SK-N-SH (cell line): Measurements from ENCODE around the gene CSTPP1.

Source experiments
- ELF1 ChIP-seq: IDR thresholded peaks from 2 replicates; pipeline ENCODE4 v1.4.0; 2012
- FOXM1 ChIP-seq: IDR thresholded peaks from 2 replicates; pipeline ENCODE4 v1.4.0; 2012; ENCODE audit warnings: low read depth, mild to moderate bottlenecking
- JUND ChIP-seq: IDR thresholded peaks from 2 replicates; pipeline ENCODE4 v1.4.0; 2012
- POLR2AphosphoS5 ChIP-seq: IDR thresholded peaks from 2 replicates; pipeline ENCODE4 v1.6.1; 2012; ENCODE audit warnings: low read depth, low read length
- TAF1 ChIP-seq: IDR thresholded peaks from 2 replicates; pipeline ENCODE4 v1.6.1; 2012; ENCODE audit warnings: low read depth, mild to moderate bottlenecking, low read length, moderate library complexity, borderline replicate concordance
- TEAD4 ChIP-seq: IDR thresholded peaks from 2 replicates; pipeline ENCODE4 v1.4.0; 2012; ENCODE audit warnings: mild to moderate bottlenecking, borderline replicate concordance; ENCODE audit not compliant: insufficient read depth
- TF ChIP-seq, protein P1 (sequence below): fragments of 200-600 bp; sonication (generic); IDR thresholded peaks from 2 replicates; pipeline ENCODE4 v1.6.1; 2017; ENCODE audit warnings: antibody characterized with exemption, mild to moderate bottlenecking, moderate library complexity
- TF ChIP-seq, protein P2 (sequence below): IDR thresholded peaks from 2 replicates; pipeline ENCODE4 v1.6.1; 2012; ENCODE audit warnings: mild to moderate bottlenecking, low read depth, low read length, moderate library complexity
- TF ChIP-seq, protein P3 (sequence below): IDR thresholded peaks from 2 replicates; pipeline ENCODE4 v1.4.0; 2012; ENCODE audit warnings: low read depth
- TF ChIP-seq, protein P4 (sequence below): IDR thresholded peaks from 2 replicates; pipeline ENCODE4 v1.4.0; 2012; ENCODE audit warnings: low read depth, borderline replicate concordance

DNA sequence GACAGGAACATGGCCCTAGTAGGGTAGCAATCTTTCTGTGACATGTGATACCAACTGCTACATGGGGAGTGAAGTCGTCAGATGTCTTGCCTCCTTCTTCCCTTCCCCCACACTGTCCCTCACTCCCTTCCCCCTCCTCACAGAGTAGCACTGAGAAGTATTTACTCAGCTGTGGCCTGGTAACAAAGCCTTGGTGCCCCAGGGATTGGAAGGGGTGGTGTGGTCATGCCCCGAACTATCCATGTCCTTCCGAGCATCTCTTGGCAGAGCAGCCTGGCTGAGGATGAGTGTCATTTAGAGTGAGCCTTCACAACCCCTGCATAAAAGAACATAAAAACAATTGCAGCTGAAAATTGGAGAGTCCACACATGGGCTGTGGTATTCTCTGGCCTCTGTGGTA is 194.0 kb downstream of the CSTPP1 start:
- TF ChIP-seq TAF1 (no peak), FOXM1 (no peak), POLR2AphosphoS5 (no peak), TEAD4 (no peak), ELF1 (no peak), JUND (no peak)
- TF ChIP-seq, protein P1, sequence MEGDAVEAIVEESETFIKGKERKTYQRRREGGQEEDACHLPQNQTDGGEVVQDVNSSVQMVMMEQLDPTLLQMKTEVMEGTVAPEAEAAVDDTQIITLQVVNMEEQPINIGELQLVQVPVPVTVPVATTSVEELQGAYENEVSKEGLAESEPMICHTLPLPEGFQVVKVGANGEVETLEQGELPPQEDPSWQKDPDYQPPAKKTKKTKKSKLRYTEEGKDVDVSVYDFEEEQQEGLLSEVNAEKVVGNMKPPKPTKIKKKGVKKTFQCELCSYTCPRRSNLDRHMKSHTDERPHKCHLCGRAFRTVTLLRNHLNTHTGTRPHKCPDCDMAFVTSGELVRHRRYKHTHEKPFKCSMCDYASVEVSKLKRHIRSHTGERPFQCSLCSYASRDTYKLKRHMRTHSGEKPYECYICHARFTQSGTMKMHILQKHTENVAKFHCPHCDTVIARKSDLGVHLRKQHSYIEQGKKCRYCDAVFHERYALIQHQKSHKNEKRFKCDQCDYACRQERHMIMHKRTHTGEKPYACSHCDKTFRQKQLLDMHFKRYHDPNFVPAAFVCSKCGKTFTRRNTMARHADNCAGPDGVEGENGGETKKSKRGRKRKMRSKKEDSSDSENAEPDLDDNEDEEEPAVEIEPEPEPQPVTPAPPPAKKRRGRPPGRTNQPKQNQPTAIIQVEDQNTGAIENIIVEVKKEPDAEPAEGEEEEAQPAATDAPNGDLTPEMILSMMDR = no peak
- TF ChIP-seq, protein P2, sequence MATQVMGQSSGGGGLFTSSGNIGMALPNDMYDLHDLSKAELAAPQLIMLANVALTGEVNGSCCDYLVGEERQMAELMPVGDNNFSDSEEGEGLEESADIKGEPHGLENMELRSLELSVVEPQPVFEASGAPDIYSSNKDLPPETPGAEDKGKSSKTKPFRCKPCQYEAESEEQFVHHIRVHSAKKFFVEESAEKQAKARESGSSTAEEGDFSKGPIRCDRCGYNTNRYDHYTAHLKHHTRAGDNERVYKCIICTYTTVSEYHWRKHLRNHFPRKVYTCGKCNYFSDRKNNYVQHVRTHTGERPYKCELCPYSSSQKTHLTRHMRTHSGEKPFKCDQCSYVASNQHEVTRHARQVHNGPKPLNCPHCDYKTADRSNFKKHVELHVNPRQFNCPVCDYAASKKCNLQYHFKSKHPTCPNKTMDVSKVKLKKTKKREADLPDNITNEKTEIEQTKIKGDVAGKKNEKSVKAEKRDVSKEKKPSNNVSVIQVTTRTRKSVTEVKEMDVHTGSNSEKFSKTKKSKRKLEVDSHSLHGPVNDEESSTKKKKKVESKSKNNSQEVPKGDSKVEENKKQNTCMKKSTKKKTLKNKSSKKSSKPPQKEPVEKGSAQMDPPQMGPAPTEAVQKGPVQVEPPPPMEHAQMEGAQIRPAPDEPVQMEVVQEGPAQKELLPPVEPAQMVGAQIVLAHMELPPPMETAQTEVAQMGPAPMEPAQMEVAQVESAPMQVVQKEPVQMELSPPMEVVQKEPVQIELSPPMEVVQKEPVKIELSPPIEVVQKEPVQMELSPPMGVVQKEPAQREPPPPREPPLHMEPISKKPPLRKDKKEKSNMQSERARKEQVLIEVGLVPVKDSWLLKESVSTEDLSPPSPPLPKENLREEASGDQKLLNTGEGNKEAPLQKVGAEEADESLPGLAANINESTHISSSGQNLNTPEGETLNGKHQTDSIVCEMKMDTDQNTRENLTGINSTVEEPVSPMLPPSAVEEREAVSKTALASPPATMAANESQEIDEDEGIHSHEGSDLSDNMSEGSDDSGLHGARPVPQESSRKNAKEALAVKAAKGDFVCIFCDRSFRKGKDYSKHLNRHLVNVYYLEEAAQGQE = no peak
- TF ChIP-seq, protein P3, sequence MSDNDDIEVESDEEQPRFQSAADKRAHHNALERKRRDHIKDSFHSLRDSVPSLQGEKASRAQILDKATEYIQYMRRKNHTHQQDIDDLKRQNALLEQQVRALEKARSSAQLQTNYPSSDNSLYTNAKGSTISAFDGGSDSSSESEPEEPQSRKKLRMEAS = no peak
- TF ChIP-seq, protein P4, sequence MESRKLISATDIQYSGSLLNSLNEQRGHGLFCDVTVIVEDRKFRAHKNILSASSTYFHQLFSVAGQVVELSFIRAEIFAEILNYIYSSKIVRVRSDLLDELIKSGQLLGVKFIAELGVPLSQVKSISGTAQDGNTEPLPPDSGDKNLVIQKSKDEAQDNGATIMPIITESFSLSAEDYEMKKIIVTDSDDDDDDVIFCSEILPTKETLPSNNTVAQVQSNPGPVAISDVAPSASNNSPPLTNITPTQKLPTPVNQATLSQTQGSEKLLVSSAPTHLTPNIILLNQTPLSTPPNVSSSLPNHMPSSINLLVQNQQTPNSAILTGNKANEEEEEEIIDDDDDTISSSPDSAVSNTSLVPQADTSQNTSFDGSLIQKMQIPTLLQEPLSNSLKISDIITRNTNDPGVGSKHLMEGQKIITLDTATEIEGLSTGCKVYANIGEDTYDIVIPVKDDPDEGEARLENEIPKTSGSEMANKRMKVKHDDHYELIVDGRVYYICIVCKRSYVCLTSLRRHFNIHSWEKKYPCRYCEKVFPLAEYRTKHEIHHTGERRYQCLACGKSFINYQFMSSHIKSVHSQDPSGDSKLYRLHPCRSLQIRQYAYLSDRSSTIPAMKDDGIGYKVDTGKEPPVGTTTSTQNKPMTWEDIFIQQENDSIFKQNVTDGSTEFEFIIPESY = no peak
